IMR-90 (cell line): ENCODE results near the gene SHISA3. TPM values are rescaled to one million over a fixed set of nuclear protein-coding genes. Genes with fewer than 3 reads are reported as not detected.

ENCODE experiments used
- ATAC-seq: fragments of 200-7000 bp; cut with Tn5 transposase; 2 replicates; pipeline ENCODE4 v1.9.1; 2020; ENCODE audit warnings: low read depth, mild to moderate bottlenecking, moderate library complexity
- BruUV-seq: library from RNA; stranded (reverse); fragments of 400-500 nt; replicated peaks from 2 replicates; lab custom pipeline; 2021; lab: Mats Ljungman, UMichigan
- CTCF ChIA-PET: fragments of 300-600 bp; formaldehyde crosslinking; extraction: SDS; loops from one replicate; lab custom pipeline; 2021; ENCODE audit warnings: antibody characterized with exemption; lab: Yijun Ruan, JAX
- POLR2A ChIA-PET: fragments of 300-600 bp; sonication (Branson Sonifier 250); formaldehyde crosslinking; loops from one replicate; lab custom pipeline; 2022; ENCODE audit warnings: antibody characterized with exemption; ENCODE audit not compliant: unreplicated experiment; lab: Charles Lee
- DNase-seq: peaks from one replicate; pipeline ENCODE4 v3.0.0; 2013
- H2AFZ ChIP-seq: replicated peaks from 2 replicates; pipeline ENCODE3; 2013; ENCODE audit warnings: low read length, mild to moderate bottlenecking; ENCODE audit not compliant: poor library complexity
- H2AK5ac ChIP-seq: 2 replicates; pipeline ENCODE4 v1.6.1; 2013; ENCODE audit warnings: low read depth, low read length, inconsistent platforms
- H2AK9ac ChIP-seq: replicated peaks from 2 replicates; pipeline ENCODE3; 2013; ENCODE audit warnings: mild to moderate bottlenecking, low read depth, low read length, moderate library complexity; ENCODE audit not compliant: poor library complexity
- H2BK120ac ChIP-seq: 2 replicates; pipeline ENCODE4 v1.6.1; 2013; ENCODE audit warnings: low read depth, low read length, inconsistent platforms
- H2BK15ac ChIP-seq: 3 replicates; pipeline ENCODE4 v1.6.1; 2013; ENCODE audit warnings: low read depth, low read length, inconsistent platforms
- H2BK20ac ChIP-seq: 2 replicates; pipeline ENCODE4 v1.6.1; 2013; ENCODE audit warnings: low read depth, mild to moderate bottlenecking, inconsistent platforms, low read length, moderate library complexity
- H2BK5ac ChIP-seq: 2 replicates; pipeline ENCODE4 v1.6.1; 2013; ENCODE audit warnings: mild to moderate bottlenecking, low read depth, low read length, inconsistent platforms; ENCODE audit not compliant: poor library complexity, severe bottlenecking
- H3K14ac ChIP-seq: replicated peaks from 2 replicates; pipeline ENCODE4 v1.6.1; 2013; ENCODE audit warnings: low read depth, low read length, inconsistent platforms
- H3K18ac ChIP-seq: 2 replicates; pipeline ENCODE4 v1.6.1; 2013; ENCODE audit warnings: low read depth, low read length, control low read depth
- H3K23ac ChIP-seq: 2 replicates; pipeline ENCODE4 v1.6.1; 2013; ENCODE audit warnings: low read depth, low read length, inconsistent platforms
- H3K27ac ChIP-seq: 2 replicates; pipeline ENCODE4 v1.5.1; 2013; ENCODE audit warnings: mild to moderate bottlenecking, control low read depth, low read length; ENCODE audit not compliant: insufficient read depth
- H3K27me3 ChIP-seq: 2 replicates; pipeline ENCODE4 v1.6.1; 2013; ENCODE audit warnings: low read length; ENCODE audit not compliant: control insufficient read depth, insufficient read depth
- H3K36me3 ChIP-seq: 2 replicates; pipeline ENCODE4 v1.6.1; 2013; ENCODE audit warnings: low read length, mixed read lengths; ENCODE audit not compliant: control insufficient read depth, insufficient read depth
- H3K4ac ChIP-seq: 2 replicates; pipeline ENCODE4 v1.6.1; 2013; ENCODE audit warnings: low read depth, low read length, inconsistent platforms
- H3K4me1 ChIP-seq: 2 replicates; pipeline ENCODE4 v1.6.1; 2013; ENCODE audit warnings: low read length, mixed read lengths; ENCODE audit not compliant: control insufficient read depth, insufficient read depth
- H3K4me2 ChIP-seq: 2 replicates; pipeline ENCODE4 v1.6.1; 2013; ENCODE audit warnings: low read depth, mild to moderate bottlenecking, control low read depth, low read length, moderate library complexity
- H3K4me3 ChIP-seq: 2 replicates; pipeline ENCODE4 v1.5.1; 2013; ENCODE audit warnings: low read depth, mild to moderate bottlenecking, control low read depth, low read length, moderate library complexity; ENCODE audit not compliant: insufficient read depth
- H3K56ac ChIP-seq: 2 replicates; pipeline ENCODE4 v1.6.1; 2013; ENCODE audit warnings: low read length, inconsistent platforms; ENCODE audit not compliant: insufficient read depth; ENCODE audit errors: extremely low read depth
- H3K79me1 ChIP-seq, 2 experiments: 2 replicates each; pipeline ENCODE4 v1.6.1; 2013; ENCODE audit warnings: low read length in 2 of 2, inconsistent platforms in 1 of 2, low read depth in 1 of 2
- H3K9ac ChIP-seq: 2 replicates; pipeline ENCODE4 v1.6.1; 2013; ENCODE audit warnings: low read depth, low read length, control low read depth
- H3K9me1 ChIP-seq: 2 replicates; pipeline ENCODE4 v1.6.1; 2013; ENCODE audit warnings: low read length, inconsistent platforms; ENCODE audit not compliant: insufficient read depth
- H3K9me3 ChIP-seq: 2 replicates; pipeline ENCODE4 v1.6.1; 2013; ENCODE audit warnings: low read length; ENCODE audit not compliant: control insufficient read depth, insufficient read depth
- H4K20me1 ChIP-seq: 2 replicates; pipeline ENCODE4 v1.6.1; 2013; ENCODE audit warnings: low read length, inconsistent platforms; ENCODE audit not compliant: insufficient read depth
- H4K5ac ChIP-seq: 2 replicates; pipeline ENCODE4 v1.6.1; 2013; ENCODE audit warnings: mild to moderate bottlenecking, low read depth, low read length, control low read depth
- H4K8ac ChIP-seq, 2 experiments: 2 replicates each; pipeline ENCODE4 v1.6.1; 2013; ENCODE audit warnings: low read depth in 2 of 2, low read length in 2 of 2, control low read depth in 1 of 2, inconsistent platforms in 1 of 2
- H4K91ac ChIP-seq: 2 replicates; pipeline ENCODE4 v1.6.1; 2013; ENCODE audit warnings: low read depth, low read length, inconsistent platforms; ENCODE audit not compliant: insufficient read depth
- BHLHE40 ChIP-seq: fragments of 150-350 bp; IDR thresholded peaks from 2 replicates; pipeline ENCODE4 v1.6.1; 2016; ENCODE audit warnings: mild to moderate bottlenecking, low read depth, low read length
- FOS ChIP-seq: fragments of 150-350 bp; IDR thresholded peaks from 2 replicates; pipeline ENCODE4 v1.6.1; 2016; ENCODE audit warnings: low read depth, low read length
- MAFK ChIP-seq: IDR thresholded peaks from 2 replicates; pipeline ENCODE4 v1.6.1; 2012; ENCODE audit warnings: low read depth, low read length, improper control_type of control experiment
- MXI1 ChIP-seq: IDR thresholded peaks from 2 replicates; pipeline ENCODE4 v1.6.1; 2012; ENCODE audit warnings: low read depth, mild to moderate bottlenecking, low read length, moderate library complexity, borderline replicate concordance
- NFE2L2 ChIP-seq: fragments of 150-350 bp; IDR thresholded peaks from 2 replicates; pipeline ENCODE4 v1.6.1; 2016; ENCODE audit warnings: low read depth, mild to moderate bottlenecking, low read length
- POLR2A ChIP-seq: IDR thresholded peaks from 2 replicates; pipeline ENCODE4 v1.6.1; 2012; ENCODE audit warnings: mild to moderate bottlenecking, low read depth, low read length
- WGBS, 2 experiments: methylation state at CpG; one replicate each; pipeline versions ENCODE4 v1.1.5 to v1.1.7; 2013; ENCODE audit warnings: missing lambda C conversion rate in 2 of 2; ENCODE audit not compliant: insufficient read length in 1 of 2; ENCODE audit errors: extremely low coverage in 2 of 2; 5-methylcytosine and 5-hydroxymethylcytosine counted together
- dilution Hi-C: fragments of 300-500 bp; cut with HindIII; formaldehyde crosslinking; loops from one replicate; pipeline ENCODE4 v1.14.3; 2018; ENCODE audit warnings: low sequenced_read_pairs; ENCODE audit not compliant: unreplicated experiment
- in situ Hi-C: fragments of 300-500 bp; cut with MboI; formaldehyde crosslinking; loops from 3 replicates; pipeline ENCODE4 v1.14.3; 2019; ENCODE audit warnings: low sequenced_read_pairs, inconsistent platforms, mixed read lengths
- intact Hi-C: fragments of 100-400 bp; cut with micrococcal nuclease; formaldehyde crosslinking; loops from 2 replicates; pipeline ENCODE4 v1.10.0; 2022
- polyA plus RNA-seq, 3 experiments: library from polyadenylated mRNA; depleted of rRNA; stranded (reverse); fragments of >200 nt; gene quantifications; 2 replicates each; pipeline ENCODE4 v1.2.3, GENCODE V29; 2012; ENCODE audit warnings: low replicate concordance in 1 of 3
- total RNA-seq: library from RNA; depleted of rRNA; stranded (reverse); fragments of >200 nt; gene quantifications from 2 replicates; pipeline ENCODE4 v1.2.3, GENCODE V29; 2012

The SHISA3 gene
- total and polyA plus RNA-seq, 2 of the 4 experiments (the other 2 are of a cell fraction): 0.18 to 0.77 TPM

DNA sequence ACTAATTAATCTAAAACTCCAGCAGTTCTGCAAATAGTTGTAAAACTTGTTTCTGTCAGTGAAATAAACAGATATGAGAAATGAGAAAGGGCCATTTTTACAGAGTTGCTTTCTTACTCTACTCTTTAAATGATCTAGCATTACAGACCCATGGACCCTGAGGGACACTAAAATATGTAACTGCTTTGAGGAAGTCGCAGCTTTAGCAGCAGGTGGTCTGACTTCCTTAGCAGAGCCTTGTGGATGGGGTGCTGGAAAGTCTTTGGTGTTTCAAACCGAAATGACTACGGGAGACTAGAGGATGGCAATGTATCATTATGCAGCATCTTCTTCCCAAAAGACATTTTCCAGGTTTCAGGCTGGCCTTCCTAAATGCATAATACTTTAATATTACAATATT, 18.7 kb downstream of the SHISA3 start:
- ChIA-PET CTCF (interaction anchor here (0.8 to 1.0 kb wide), 2 partner anchors 95 to 263 kb away, joined by 3 to 4 read pairs; no protein-coding TSS in a partner anchor), POLR2A (interaction anchor here (0.5 kb wide), 1 partner anchor 36 kb away, joined by 3 read pairs; no protein-coding TSS in a partner anchor)
- no peak overlapping the region for H3K4me2 ChIP-seq
- no peak for TF ChIP-seq FOS
- TF ChIP-seq BHLHE40: no peak
- TF ChIP-seq MAFK: no peak
- no peak for TF ChIP-seq MXI1
- TF ChIP-seq POLR2A: no peak
- no peak for TF ChIP-seq NFE2L2
- no peak overlapping the region for H3K23ac ChIP-seq
- ATAC-seq (no peak), DNase-seq (no peak)
- H2AK5ac ChIP-seq: peak overlapping the region; percentile 43; the same call in 1 of the 2 replicates
- peak overlapping the region; percentile 55; the same call in 1 of the 2 replicates for H3K27ac ChIP-seq
- H4K91ac ChIP-seq: peak overlapping the region; percentile 87
- WGBS, 2 experiments: no CpG with 5 or more reads among the region's 3 CpGs
- H3K79me1 ChIP-seq: no peaks in the 10 kb centered on the region
- no peaks in the 10 kb centered on the region for H3K36me3 ChIP-seq
- H2AFZ ChIP-seq: no peak overlapping the region
- no TSS peak for BruUV-seq
- in situ Hi-C loops: no loop called here
- intact Hi-C loops: loop anchor here (10.0 kb wide), 1 partner anchor 69 kb away; no protein-coding TSS in a partner anchor
- H3K9me1 ChIP-seq: peaks cover 7% of the 10 kb centered on the region
- H4K8ac ChIP-seq: peak overlapping the region in 1 of 2 experiments; percentile 9; a peak in 2 of 4 replicates
- H4K5ac ChIP-seq: peak overlapping the region; percentile 5; the same call in 1 of the 2 replicates
- dilution Hi-C loops: no loop called here
- H2AK9ac ChIP-seq: no peak overlapping the region
- peak overlapping the region; percentile 70 for H2BK20ac ChIP-seq
- no peaks in the 10 kb centered on the region for H3K9me3 ChIP-seq
- H3K9ac ChIP-seq: no peak overlapping the region
- H3K4me3 ChIP-seq: no peak overlapping the region
- H3K4ac ChIP-seq: peak overlapping the region; percentile 69; the same call in 1 of the 2 replicates
- peaks cover 9% of the 10 kb centered on the region for H3K4me1 ChIP-seq
- no peaks in the 10 kb centered on the region for H3K27me3 ChIP-seq
- H3K56ac ChIP-seq: no peak overlapping the region
- peak overlapping the region; percentile 65 for H2BK120ac ChIP-seq
- no peaks in the 10 kb centered on the region for H4K20me1 ChIP-seq
- H3K18ac ChIP-seq: peak overlapping the region; percentile 88
- peak overlapping the region; percentile 94; the same call in 2 of the 3 replicates for H2BK15ac ChIP-seq
- H2BK5ac ChIP-seq: peak overlapping the region; percentile 30
- H3K14ac ChIP-seq: peak overlapping the region; percentile 14; the same call in 1 of the 2 replicates
